GM12878 (cell line): Measurements from ENCODE around the gene PTPRM. TPM values are rescaled to one million over a fixed set of nuclear protein-coding genes. Genes with fewer than 3 reads are reported as not detected.

ENCODE experiments used
- ATAC-seq: fragments of 200-7000 bp; cut with Tn5 transposase; 3 replicates; pipeline ENCODE4 v1.9.1; 2020; ENCODE audit warnings: mild to moderate bottlenecking, moderate library complexity
- BruUV-seq: library from RNA; stranded (reverse); fragments of 400-500 nt; replicated peaks from 2 replicates; lab custom pipeline; 2021; lab: Mats Ljungman, UMichigan
- CTCF ChIA-PET: fragments of 300-600 bp; sonication (Branson Sonifier 250); formaldehyde crosslinking; extraction: SDS; loops from one replicate; lab custom pipeline; 2021; ENCODE audit warnings: inconsistent platforms; lab: Yijun Ruan, JAX
- POLR2A ChIA-PET: fragments of 350-600 bp; formaldehyde crosslinking; extraction: SDS; loops from one replicate; lab custom pipeline; 2021; ENCODE audit warnings: inconsistent platforms; lab: Charles Lee
- RAD21 ChIA-PET: fragments of 300-600 bp; sonication (Branson Sonifier 250); formaldehyde crosslinking; loops from one replicate; lab custom pipeline; 2023; ENCODE audit warnings: antibody characterized with exemption; ENCODE audit not compliant: unreplicated experiment; lab: Charles Lee
- SMC1A ChIA-PET: fragments of 300-600 bp; sonication (Branson Sonifier 250); formaldehyde crosslinking; loops from one replicate; lab custom pipeline; 2023; ENCODE audit not compliant: unreplicated experiment, uncharacterized antibody; lab: Charles Lee
- DNase-seq: peaks from one replicate; pipeline ENCODE4 v3.0.0-alpha.2; 2011; ENCODE audit warnings: low read depth, low spot score
- FAIRE-seq: peaks from 3 replicates; lab custom pipeline; 2011; peaks lifted over from hg19 to GRCh38; lab: Jason Lieb, UNC
- H2AFZ ChIP-seq: 2 replicates; pipeline ENCODE4 v1.6.0; 2011; ENCODE audit warnings: low read depth, low read length, control low read depth; ENCODE audit not compliant: control insufficient read depth
- H3K27ac ChIP-seq: 2 replicates; pipeline ENCODE4 v1.5.1; 2011; ENCODE audit warnings: control low read depth; ENCODE audit not compliant: control insufficient read depth, insufficient read depth
- H3K27me3 ChIP-seq, 2 experiments: replicated peaks in 1 of 2; 2 replicates each; pipeline versions ENCODE4 v1.6.0 to v1.6.1; 2011; ENCODE audit warnings: low read length in 1 of 2; ENCODE audit not compliant: control insufficient read depth in 2 of 2, insufficient read depth in 2 of 2
- H3K36me3 ChIP-seq, 2 experiments: 2 replicates each; pipeline ENCODE4 v1.5.1; 2011; ENCODE audit warnings: low read length in 1 of 2; ENCODE audit not compliant: control insufficient read depth in 2 of 2, insufficient read depth in 2 of 2
- H3K4me1 ChIP-seq: 2 replicates; pipeline ENCODE4 v1.6.1; 2011; ENCODE audit warnings: mild to moderate bottlenecking, low read length, moderate library complexity, mixed read lengths; ENCODE audit not compliant: control insufficient read depth, insufficient read depth
- H3K4me2 ChIP-seq: 2 replicates; pipeline ENCODE4 v1.6.0; 2011; ENCODE audit warnings: control low read depth; ENCODE audit not compliant: control insufficient read depth, insufficient read depth
- H3K4me3 ChIP-seq: fragments of 200-600 bp; sonication (generic); 2 replicates; pipeline ENCODE4 v1.5.1; 2016
- H3K79me2 ChIP-seq: 2 replicates; pipeline ENCODE4 v1.6.0; 2011; ENCODE audit warnings: low read length; ENCODE audit not compliant: control insufficient read depth, insufficient read depth
- H3K9ac ChIP-seq: 2 replicates; pipeline ENCODE4 v1.8.0; 2011; ENCODE audit warnings: low read length, control low read depth, mixed read lengths; ENCODE audit not compliant: control insufficient read depth, insufficient read depth
- H3K9me3 ChIP-seq: replicated peaks from 3 replicates; pipeline ENCODE4 v1.5.1; 2011; ENCODE audit warnings: mild to moderate bottlenecking, low read length; ENCODE audit not compliant: control insufficient read depth, insufficient read depth
- H4K20me1 ChIP-seq: 2 replicates; pipeline ENCODE4 v1.6.0; 2011; ENCODE audit not compliant: control insufficient read depth, insufficient read depth
- BACH1 ChIP-seq: fragments of 450-650 bp; IDR thresholded peaks from 2 replicates; pipeline ENCODE4 v1.6.1; 2017; ENCODE audit warnings: mild to moderate bottlenecking, borderline replicate concordance
- E2F4 ChIP-seq: IDR thresholded peaks from 2 replicates; pipeline ENCODE4 v1.6.1; 2012; ENCODE audit warnings: low read depth, low read length, improper control_type of control experiment
- EGR1 ChIP-seq, 2 experiments: IDR thresholded peaks; 1 replicate in 1 of 2; 2 replicates in 1 of 2; pipeline ENCODE4 v1.6.1; 2011 to 2012; ENCODE audit warnings: low read depth in 2 of 2, low read length in 2 of 2, borderline replicate concordance in 1 of 2, mild to moderate bottlenecking in 1 of 2, moderate library complexity in 1 of 2
- FOS ChIP-seq: IDR thresholded peaks from 3 replicates; pipeline ENCODE4 v1.6.1; 2011; ENCODE audit warnings: borderline replicate concordance; ENCODE audit not compliant: insufficient read length; ENCODE audit errors: extremely low read depth
- HDAC2 ChIP-seq: fragments of 200-600 bp; sonication (generic); IDR thresholded peaks from 2 replicates; pipeline ENCODE4 v1.6.1; 2017
- IRF4 ChIP-seq: IDR thresholded peaks from 2 replicates; pipeline ENCODE4 v1.6.1; 2011; ENCODE audit warnings: low read depth, low read length
- JUND ChIP-seq: IDR thresholded peaks from 2 replicates; pipeline ENCODE4 v1.6.1; 2012; ENCODE audit warnings: low read depth, mild to moderate bottlenecking, low read length, improper control_type of control experiment, moderate library complexity
- NFXL1 ChIP-seq: fragments of 450-650 bp; IDR thresholded peaks from 2 replicates; pipeline ENCODE4 v1.6.1; 2017; ENCODE audit warnings: antibody characterized with exemption, mild to moderate bottlenecking, borderline replicate concordance
- PAX5 ChIP-seq: IDR thresholded peaks from 2 replicates; pipeline ENCODE4 v1.6.1; 2011; ENCODE audit warnings: low read depth, low read length, borderline replicate concordance
- RELB ChIP-seq: fragments of 450-650 bp; IDR thresholded peaks from 2 replicates; pipeline ENCODE4 v1.6.1; 2017; ENCODE audit warnings: low read depth, mild to moderate bottlenecking, moderate library complexity
- SIX5 ChIP-seq: IDR thresholded peaks from 2 replicates; pipeline ENCODE4 v1.6.1; 2011; ENCODE audit warnings: mild to moderate bottlenecking, low read depth, low read length, moderate library complexity; ENCODE audit not compliant: severe bottlenecking
- ZNF592 ChIP-seq: fragments of 450-650 bp; IDR thresholded peaks from 2 replicates; pipeline ENCODE4 v1.6.1; 2017; ENCODE audit warnings: mild to moderate bottlenecking, moderate library complexity
- WGBS: methylation state at CpG from one replicate; pipeline ENCODE4 v1.1.6; 2016; ENCODE audit warnings: low lambda C conversion rate; ENCODE audit not compliant: insufficient replicate concordance, insufficient coverage; ENCODE audit errors: missing lambda C conversion rate; 5-methylcytosine and 5-hydroxymethylcytosine counted together
- in situ Hi-C: fragments of 300-500 bp; cut with MboI; formaldehyde crosslinking; loops from 9 replicates; pipeline ENCODE4 v1.14.3; 2018; ENCODE audit warnings: mixed read lengths
- intact Hi-C: fragments of 100-400 bp; cut with micrococcal nuclease; formaldehyde crosslinking; loops from one replicate; pipeline ENCODE4 v1.14.2; 2022; ENCODE audit not compliant: unreplicated experiment
- polyA plus RNA-seq, 11 experiments: library from polyadenylated mRNA; depleted of rRNA in 4 of 11; unstranded in 6 of 11; stranded (reverse) in 5 of 11; fragments of >200 nt; fragmentation: Nextera tagmentation in 4 of 11; fragmentation: Illumina TruSeq in 1 of 11; extraction: Ambion mirVana in 4 of 11; extraction: Trizol in 1 of 11; gene quantifications; 1 replicate in 1 of 11; 2 replicates in 10 of 11; pipeline versions ENCODE4 v1.2.1 to v1.2.3, GENCODE V29; 2011 to 2016; ENCODE audit warnings: inconsistent platforms in 2 of 11, missing spikeins in 2 of 11, low read depth in 1 of 11
- total RNA-seq, 4 experiments: library from RNA; depleted of rRNA in 3 of 4; stranded (reverse); fragments of >200 nt in 3 of 4; fragmentation: Illumina TruSeq in 1 of 4; extraction: Trizol in 1 of 4; gene quantifications; 2 replicates each; pipeline versions ENCODE4 v1.2.1 to v1.2.3, GENCODE V29; 2013 to 2021

Gene PTPRM
- total and polyA plus RNA-seq, 10 of the 15 experiments (the other 5 are each of a cell fraction or from before 2014, with no cell fraction given), result 0.07 to 22.6 (median 0.60) TPM

DNA sequence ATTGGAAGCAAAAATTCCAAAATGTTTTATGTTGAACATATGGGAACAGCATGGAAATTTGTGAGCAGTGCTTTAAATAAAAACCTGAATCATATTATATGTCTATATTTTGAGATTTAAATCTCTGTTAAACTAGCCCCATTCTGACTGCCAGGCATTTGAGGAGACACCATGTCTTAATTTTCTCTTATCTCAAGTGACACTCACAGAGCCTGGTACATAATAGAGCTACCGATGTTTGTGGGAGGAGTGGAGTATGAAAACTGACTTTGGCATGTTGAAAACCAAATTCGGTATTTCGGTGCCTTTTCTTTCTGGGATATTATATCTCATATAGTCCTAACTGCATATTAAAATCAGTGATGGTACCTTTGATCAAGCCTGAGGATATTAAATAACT is 124.1 kb downstream of the PTPRM start (continued):
- TF ChIP-seq EGR1 (IDR thresholded peaks at IDR 0.05; ENCODE audit: borderline replicate concordance in 1 of 2, low read depth in 2 of 2, low read length in 2 of 2), result no peak
- TF ChIP-seq BACH1, result no peak
- TF ChIP-seq PAX5, result no peak
- no peak for TF ChIP-seq JUND
- no peak for TF ChIP-seq NFXL1
- TF ChIP-seq FOS, result no peak
- no peak for TF ChIP-seq E2F4
- no peak for TF ChIP-seq ZNF592

DNA sequence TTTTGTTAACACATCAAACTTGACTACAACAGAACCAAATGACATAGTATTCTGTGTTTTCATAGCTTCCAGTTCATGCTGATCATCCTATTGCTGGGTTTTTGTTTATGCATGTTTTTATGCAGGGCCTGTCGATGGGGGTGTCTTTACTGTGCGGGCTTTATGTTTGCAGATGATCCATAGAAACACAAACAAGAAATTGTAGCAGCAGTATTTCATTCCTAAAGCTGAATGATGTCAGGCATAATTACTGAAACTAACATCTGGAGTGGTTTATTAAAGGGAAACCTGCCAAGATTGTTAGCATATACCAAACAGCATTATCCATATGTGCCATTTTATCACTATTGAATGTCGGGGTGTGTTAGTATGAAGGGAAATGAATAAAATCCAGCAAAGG is 129.7 kb downstream of the PTPRM start:
- no peak overlapping the region for H3K27ac ChIP-seq
- no peaks in the 10 kb centered on the region for H3K36me3 ChIP-seq
- no peaks in the 10 kb centered on the region for H3K9me3 ChIP-seq
- H3K27me3 ChIP-seq, result no peaks in the 10 kb centered on the region
- H2AFZ ChIP-seq, result no peak overlapping the region
- 25% methylated on average over 3 of the region's 3 CpGs for WGBS
- ChIA-PET POLR2A (no interaction called here), CTCF (no interaction called here), SMC1A (no interaction called here), RAD21 (no interaction called here)
- no TSS peak for BruUV-seq
- no peak overlapping the region for H3K4me2 ChIP-seq
- in situ Hi-C loops, result no loop called here
- no peaks in the 10 kb centered on the region for H3K4me1 ChIP-seq
- no peaks in the 10 kb centered on the region for H3K79me2 ChIP-seq
- no peak for DNase-seq
- no peak for ATAC-seq
- H3K9ac ChIP-seq, result no peak overlapping the region
- no peaks in the 10 kb centered on the region for H4K20me1 ChIP-seq
- no peak for FAIRE-seq
- H3K4me3 ChIP-seq, result no peak overlapping the region
- TF ChIP-seq SIX5 (no peak), RELB (no peak), HDAC2 (no peak), IRF4 (no peak)
- TF ChIP-seq, all 136 proteins: peak for 0
- intact Hi-C loops, result no loop called here
